HG02610 (cell line): ENCODE measurements around the gene SLC47A2.

Experiments
- ATAC-seq: cut with Tn5 transposase; IDR thresholded peaks from one replicate; pipeline ENCODE4 v1.9.1; 2021; ENCODE audit warnings: mild to moderate bottlenecking, moderate library complexity; ENCODE audit not compliant: unreplicated experiment

The SLC47A2 gene

GRCh38 chr17:19729900-19730299, 13.5 kb upstream of the SLC47A2 start:
- no peak for ATAC-seq

GRCh38 chr17:19728084-19728495, 11.7 kb upstream of the SLC47A2 start:
- ATAC-seq = no peak

GRCh38 chr17:19727501-19728078, 11.2 kb upstream of the SLC47A2 start:
- ATAC-seq = no peak

GRCh38 chr17:19726631-19727376, 10.4 kb upstream of the SLC47A2 start:
- ATAC-seq = no peak

GRCh38 chr17:19725486-19725885, 9.1 kb upstream of the SLC47A2 start:
- ATAC-seq = no peak

- no peak for ATAC-seq
These were observed 8.4 kb upstream of the SLC47A2 start for GRCh38 chr17:19724501-19725420.

- ATAC-seq = no peak
These were observed 7.6 kb upstream of the SLC47A2 start for GRCh38 chr17:19723964-19724363.

- ATAC-seq = no peak
These were observed 4.4 kb upstream of the SLC47A2 start for GRCh38 chr17:19720631-19721426.

GRCh38 chr17:19720210-19720475, 3.8 kb upstream of the SLC47A2 start:
- ATAC-seq = no peak

GRCh38 chr17:19719355-19720209, 3.2 kb upstream of the SLC47A2 start:
- no peak for ATAC-seq

GRCh38 chr17:19718613-19719354, 2.4 kb upstream of the SLC47A2 start:
- no peak for ATAC-seq

GRCh38 chr17:19718041-19718612, 1.7 kb upstream of the SLC47A2 start:
- ATAC-seq = no peak

- no peak for ATAC-seq
These were observed 1.1 kb upstream of the SLC47A2 start for GRCh38 chr17:19717411-19717908.

GRCh38 chr17:19717031-19717360, 612 bp upstream of the SLC47A2 start:
- ATAC-seq = no peak

- ATAC-seq = no peak
These were observed 1.6 kb downstream of the SLC47A2 start for GRCh38 chr17:19714542-19715411.

GRCh38 chr17:19713901-19714361, 2.5 kb downstream of the SLC47A2 start:
- ATAC-seq = no peak

- ATAC-seq = no peak
These were observed 2.9 kb downstream of the SLC47A2 start for GRCh38 chr17:19713462-19713861.

- ATAC-seq = no peak
These were observed 3.9 kb downstream of the SLC47A2 start for GRCh38 chr17:19712436-19713004.
